Raji (cell line): ENCODE measurements around the gene ANKRD34A.

Source experiments
- POLR2A ChIP-seq: IDR thresholded peaks from 2 replicates; pipeline ENCODE4 v1.6.1; 2011; ENCODE audit warnings: low read depth, low read length, control low read depth; ENCODE audit not compliant: insufficient read depth

ANKRD34A gene

GRCh38 chr1:145949219-145949618, 15.2 kb downstream of the ANKRD34A start:
- no peak for TF ChIP-seq POLR2A

DNA sequence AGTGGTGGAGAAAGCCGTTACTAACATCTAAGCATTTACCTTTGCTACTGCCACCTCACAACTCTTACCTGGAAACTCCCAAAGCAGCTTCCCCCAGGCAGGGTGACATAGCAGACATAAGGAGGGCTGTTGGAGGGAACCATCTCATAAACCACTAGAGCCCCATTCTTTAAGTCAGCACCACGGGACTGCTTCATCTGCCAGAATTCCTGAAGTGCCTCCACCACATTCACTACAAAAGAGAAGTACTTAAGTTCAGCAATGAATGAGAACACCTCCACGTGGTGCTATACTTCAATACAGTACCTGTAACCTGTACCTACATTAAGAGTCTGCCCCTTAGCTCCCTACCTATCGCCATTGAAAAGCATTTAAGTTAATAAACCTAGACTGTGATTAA, 16.8 kb downstream of the ANKRD34A start:
- no peak for TF ChIP-seq POLR2A

DNA sequence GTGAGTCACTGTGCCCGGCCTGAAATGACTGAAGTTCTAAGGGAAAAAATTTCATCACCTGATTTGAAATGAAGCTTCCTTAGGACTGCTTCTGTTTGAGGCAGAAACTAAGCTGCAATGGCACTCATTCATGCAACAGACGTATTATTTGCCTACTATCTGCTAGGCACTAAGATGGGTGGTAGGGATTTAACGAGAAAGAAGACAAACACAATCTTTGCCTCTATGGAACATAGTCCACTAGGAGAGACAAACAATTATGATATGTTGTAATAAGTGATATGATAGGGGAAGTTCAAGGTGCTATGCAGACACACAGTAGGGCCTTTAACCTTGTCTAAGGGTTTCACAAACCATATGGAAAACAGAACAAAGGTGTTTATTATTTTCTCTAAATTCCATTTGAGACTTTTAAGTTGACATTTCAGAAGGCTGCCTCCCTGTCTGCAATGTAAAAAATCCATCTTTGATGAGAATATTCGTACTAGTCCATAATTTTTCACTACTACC, 17.8 kb downstream of the ANKRD34A start:
- TF ChIP-seq POLR2A: no peak

- TF ChIP-seq POLR2A: no peak
These were observed 19.8 kb downstream of the ANKRD34A start for GRCh38 chr1:145944532-145944931.

- no peak for TF ChIP-seq POLR2A
These were observed 21.5 kb downstream of the ANKRD34A start for GRCh38 chr1:145942871-145943270.

DNA sequence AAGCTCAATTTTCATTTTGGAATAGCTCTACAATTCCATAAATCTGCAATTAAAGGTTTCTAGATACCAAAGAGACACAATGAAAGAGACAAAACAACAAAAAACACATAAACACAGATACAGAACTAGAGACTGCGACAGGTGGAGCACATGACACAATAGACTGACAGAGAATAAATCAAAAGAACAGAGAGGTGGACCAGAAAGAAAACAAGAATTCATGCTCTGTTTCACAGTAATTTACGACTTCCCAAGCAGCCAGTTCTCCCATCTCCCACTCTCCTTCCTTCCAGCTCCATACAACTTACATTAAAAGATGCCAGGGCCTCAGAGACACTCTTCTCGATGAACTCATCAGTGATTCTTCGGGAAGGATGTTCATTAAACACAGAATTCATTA, 22.0 kb downstream of the ANKRD34A start:
- no peak for TF ChIP-seq POLR2A

- TF ChIP-seq POLR2A: no peak
These were observed 26.9 kb downstream of the ANKRD34A start for GRCh38 chr1:145937436-145937835.

GRCh38 chr1:145936247-145936646, 28.1 kb downstream of the ANKRD34A start:
- TF ChIP-seq POLR2A: no peak

DNA sequence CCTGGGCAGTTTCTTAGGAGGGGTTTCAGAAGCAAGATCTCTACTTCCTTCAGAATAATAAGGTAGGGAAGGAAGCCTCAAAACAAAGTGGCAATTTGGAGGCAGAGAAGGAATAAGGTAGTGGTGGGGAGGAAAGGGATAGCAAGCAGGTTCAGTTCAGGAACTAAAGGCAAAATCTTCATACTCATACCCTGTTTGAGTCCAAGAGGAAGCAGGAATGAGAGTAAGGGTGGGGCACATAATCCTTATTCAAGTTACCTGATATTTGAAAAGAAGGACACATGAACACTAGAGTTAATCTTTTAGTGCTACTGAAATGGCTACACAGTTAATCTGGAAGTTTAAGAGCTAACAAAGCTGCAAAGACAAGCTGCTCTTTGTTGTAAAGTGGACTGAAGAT, 28.7 kb downstream of the ANKRD34A start:
- no peak for TF ChIP-seq POLR2A

DNA sequence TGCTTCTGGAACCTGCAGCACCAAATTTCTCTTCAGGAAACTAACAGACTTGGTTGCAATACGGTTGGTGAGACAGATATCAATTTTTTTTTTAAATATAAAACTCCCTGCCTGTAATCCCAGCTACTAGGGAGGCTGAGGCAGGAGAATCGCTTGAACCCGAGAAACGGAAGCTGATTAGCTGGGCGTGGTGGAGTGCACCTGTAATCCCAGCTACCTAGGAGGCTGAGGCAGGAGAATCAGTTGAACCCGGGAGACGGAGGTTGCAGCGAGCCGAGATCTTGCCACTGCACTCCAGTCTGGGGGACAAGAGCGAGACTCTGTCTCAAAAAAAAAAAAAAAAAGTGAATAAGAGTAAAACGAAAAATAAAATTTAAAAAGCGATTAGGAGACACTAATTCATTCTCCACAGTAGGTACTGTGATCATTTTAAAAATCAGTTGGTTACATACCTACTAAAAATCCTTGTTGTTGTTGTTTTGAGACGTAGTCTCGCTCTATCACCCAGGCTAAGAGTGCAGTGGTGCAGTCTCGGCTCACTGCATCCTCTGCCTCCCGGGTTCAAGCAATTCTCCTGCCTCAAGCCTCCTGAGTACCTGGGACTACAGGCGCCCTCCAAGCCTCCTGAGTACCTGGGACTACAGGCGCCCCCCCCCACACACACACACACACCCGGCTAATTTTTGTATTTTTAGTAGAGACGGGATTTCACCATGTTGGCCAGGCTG, 36.3 kb downstream of the ANKRD34A start:
- TF ChIP-seq POLR2A: peak; percentile 24

- TF ChIP-seq POLR2A: peak; percentile 96
These were observed 37.1 kb downstream of the ANKRD34A start, which contains the start of gene RBM8A for GRCh38 chr1:145927063-145927886. Gene RBM8A (minus strand): TSS chr1:145927484. CDS start chr1:145927426, 58 bp downstream.

DNA sequence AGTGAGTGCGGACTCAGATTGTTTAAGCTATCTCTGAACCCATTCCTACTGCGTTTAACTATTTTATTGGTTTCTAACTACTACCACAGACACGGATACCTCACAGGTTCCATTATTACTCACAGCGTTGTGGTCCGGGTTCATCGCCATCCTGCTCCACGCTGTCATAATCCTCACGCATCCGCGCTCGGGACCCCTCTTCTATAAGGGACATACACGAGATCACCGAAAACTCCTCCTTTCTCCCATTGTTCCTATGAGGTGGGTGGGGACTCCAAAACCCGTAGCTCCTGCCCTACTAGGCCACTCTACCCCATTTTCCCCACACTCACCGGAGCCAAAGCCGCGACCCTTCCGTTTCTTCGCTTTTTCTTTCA, 37.7 kb downstream of the ANKRD34A start:
- TF ChIP-seq POLR2A: no peak

DNA sequence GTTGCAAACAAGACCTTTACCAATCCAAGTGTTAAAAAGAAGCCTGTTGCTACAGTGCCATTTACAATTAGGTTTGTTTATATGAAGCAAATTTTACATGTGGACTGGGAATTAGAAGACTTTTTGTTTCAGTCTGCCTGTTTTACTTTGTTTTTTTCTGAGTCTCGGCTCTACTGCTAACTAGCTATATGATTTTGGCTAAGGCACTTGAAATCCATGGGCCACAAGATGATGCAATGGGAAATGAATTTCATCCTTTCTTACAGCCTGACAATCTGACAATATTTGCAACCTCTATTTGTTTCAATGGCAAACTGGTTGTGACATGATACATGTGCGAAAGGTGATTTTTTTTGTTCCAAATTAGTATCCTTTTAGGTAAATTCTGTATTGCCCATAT, 42.1 kb downstream of the ANKRD34A start:
- no peak for TF ChIP-seq POLR2A

DNA sequence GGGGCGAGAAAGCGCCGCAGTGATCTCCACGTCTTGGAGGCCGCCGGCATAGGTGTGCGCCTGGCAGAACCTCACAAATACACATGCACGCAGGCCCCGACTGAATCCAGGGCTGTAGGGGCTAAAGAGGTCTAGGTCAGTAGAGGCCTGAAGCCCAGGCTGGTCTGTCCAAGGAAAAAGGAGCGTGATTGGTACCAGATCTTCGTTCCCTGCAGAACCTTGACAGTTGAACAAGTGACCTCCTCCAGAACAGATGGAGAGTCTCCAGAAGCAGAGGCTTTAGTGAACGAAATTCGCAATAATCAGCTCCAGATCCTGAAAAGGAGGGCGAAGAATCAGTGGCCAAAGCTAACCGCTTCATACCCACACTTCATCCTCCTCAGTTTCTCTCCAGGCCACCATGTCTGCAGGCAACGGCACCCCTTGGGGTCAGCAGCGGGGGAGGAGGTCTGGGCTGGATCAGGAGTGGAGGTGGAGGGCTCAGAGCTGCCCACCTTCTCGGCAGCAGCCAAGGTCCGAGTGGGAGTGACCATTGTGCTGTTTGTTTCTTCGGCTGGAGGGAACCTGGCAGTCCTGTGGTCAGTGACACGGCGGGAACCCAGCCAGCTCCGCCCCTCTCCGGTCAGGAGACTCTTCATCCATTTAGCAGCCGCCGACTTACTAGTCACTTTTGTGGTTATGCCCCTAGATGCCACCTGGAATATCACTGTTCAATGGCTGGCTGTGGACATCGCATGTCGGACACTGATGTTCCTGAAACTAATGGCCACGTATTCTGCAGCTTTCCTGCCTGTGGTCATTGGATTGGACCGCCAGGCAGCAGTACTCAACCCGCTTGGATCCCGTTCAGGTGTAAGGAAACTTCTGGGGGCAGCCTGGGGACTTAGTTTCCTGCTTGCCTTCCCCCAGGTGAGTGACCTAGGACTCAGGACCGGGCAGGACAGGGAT, 45.1 kb downstream of the ANKRD34A start:
- peak; percentile 71 for TF ChIP-seq POLR2A
